GM12892 (cell line): ENCODE results near the gene FBXL17.

ENCODE experiments used
- POLR2A ChIP-seq: IDR thresholded peaks from 2 replicates; pipeline ENCODE4 v1.6.1; 2011; ENCODE audit warnings: low read depth, low read length, control low read depth
- POLR2AphosphoS5 ChIP-seq: IDR thresholded peaks from 2 replicates; pipeline ENCODE4 v1.6.1; 2011; ENCODE audit warnings: low read depth, low read length, control low read depth

DNA sequence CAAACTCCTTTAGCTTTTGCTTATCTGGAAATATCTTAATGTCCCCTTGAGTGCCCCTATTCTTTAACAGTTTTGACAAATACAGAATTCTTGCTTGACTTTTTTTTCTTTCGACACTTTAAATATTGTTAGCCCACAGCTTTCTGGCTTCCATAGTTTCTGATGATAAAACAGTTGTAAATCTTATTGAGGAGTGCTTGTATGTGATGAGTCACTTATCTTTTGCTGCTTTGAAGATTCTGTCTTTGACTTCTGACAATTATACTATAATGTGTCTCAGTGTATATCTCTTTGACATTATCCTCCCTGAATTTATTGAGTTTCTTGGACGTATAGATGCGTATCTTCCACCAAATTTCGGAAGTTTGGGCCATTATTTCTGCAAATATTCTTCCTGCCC is 21.6 kb downstream of the FBXL17 start:
- TF ChIP-seq POLR2A, result no peak
- no peak for TF ChIP-seq POLR2AphosphoS5
